Stimulated activated CD4-positive, alpha-beta T cell treated with anti-CD3 and anti-CD28 coated beads, Interleukin-15, amount 100 ng/mL, for 1 hour (primary cell): Measurements from ENCODE around the gene MTOR.

Source experiments
- DNase-seq, 2 donors: peaks; one replicate each; pipeline ENCODE4 v3.0.0-alpha.2; 2020; ENCODE audit warnings: low read depth in 1 of 2, low spot score in 1 of 2

Gene MTOR

DNA sequence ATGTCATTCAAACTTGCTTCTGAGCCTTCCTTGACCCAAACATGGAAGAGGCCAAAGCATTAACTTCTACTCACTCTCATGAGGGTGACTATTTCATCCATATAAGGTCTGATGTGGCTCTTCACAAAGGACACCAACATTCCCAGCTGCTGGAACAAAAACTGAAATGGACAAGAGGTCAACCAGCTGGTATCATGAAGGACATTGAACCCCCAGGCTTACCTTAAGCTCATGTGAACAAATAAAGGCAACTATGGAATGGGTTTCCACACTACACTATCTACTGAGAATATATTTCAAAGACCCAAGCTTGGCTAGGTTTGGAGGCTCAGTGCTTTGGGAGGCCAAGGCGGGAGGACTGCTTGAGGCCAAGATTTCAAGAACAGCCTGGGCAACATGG is 46.3 kb downstream of the MTOR start:
- no peak for DNase-seq

DNA sequence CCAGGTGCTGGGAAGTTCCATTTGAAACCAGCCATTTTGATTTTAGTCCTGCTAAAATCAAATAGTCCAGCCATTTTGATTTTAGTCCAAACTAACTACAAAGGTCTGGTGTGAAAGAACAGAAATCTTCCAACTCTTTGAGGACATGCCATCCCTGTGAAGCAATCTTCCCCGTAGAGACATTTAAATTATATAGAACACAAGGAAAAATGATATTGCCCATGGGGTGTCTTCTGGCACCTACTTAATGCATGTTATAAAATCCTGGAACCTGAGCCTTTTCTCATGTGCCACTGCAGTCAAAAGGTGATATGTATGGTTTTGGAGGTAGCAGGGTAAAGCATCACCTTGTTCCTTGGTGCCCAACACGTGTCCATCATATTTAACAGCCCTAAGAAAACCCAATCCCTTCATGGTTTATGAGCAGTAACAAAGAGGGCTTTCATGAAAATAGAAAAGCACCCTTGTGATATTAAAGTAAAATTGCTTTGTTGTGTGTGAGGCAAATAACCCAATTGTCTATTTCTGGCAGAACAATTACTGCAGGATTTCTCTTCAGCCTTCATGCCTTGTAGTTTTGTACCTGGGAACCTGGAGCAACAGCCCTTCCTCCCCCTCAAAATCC is 46.9 kb downstream of the MTOR start:
- no peak for DNase-seq

DNA sequence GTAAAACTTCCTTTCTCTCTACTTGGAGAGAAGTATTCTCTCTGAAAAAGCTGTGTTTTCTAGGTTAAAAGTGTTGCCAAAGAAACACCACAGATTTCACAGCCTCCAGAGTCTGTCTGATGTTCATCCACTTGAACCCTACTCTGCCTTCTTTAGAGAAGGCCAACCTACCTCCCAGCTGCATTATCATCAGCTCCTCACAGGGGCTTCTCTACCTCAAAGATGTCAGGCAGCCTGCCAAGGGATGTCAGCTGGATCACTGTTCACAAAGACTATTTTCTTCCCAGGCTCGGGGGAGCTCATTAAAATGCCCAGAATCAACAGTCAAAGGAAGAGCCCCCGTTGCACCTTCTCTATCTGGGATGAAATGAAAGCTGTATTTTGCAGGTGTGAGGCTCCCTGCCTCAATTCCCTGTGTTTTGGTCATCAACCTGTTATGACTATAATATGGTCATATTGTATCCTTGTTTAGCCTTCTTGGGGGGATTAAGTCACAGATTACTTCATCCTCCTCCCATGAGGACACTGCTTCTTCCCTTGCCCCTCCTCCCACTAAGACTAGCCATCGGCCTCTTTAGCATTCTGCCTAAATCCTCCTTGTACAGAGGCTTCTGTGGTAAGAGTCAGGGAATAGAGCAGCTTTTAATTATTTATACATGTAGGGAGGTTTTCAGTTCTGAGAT is 47.5 kb downstream of the MTOR start:
- no peak for DNase-seq

DNA sequence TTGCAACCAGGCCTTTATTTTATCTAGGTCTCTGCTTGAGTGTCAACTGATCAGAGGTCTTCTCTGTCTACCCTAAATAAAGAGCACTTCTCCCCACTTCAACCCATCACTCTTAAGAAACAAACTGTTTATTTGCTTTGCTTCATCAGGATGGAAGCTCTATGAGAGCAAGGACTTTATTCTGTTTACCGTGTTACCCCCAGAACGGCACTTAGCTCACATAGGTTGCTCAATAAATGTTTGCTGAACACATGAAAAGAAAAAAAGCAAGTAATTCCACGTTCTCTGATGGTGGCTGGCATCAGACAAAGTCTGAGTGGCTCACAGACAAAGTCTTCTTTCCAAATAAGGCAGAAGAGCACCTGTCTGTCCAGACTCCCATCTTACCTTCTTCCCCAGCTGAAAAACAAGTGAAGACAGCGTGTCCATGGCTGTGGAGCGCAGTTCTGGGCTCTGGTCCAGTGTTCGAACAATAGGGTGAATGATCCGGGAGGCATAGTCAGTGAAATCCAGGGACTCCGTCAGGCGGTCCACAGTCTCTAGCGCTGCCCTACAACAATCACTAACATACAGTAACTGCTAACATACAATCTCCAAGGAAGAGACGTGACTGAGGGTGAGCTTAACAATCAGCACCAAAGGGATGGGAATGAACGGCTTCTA is 50.3 kb downstream of the MTOR start:
- DNase-seq, result no peak

DNA sequence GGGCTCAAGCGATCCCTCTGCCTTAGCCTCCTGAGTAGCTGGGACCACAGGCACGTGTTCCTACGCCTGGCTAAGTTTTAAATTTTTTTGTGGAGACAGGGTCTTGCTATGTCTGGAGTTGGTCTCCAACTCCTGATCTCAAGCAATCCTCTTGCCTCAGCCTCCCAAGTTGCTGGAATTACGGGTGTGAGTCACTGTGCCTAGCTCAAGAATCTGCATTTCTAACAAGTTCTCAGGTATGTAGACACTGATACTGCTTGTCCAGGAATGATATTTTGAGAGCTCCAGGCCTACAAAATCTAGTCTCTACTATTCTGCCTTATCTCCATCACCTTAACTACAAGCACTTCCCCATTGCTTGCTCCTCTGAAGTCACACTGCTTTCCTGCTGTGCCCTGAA is 50.9 kb downstream of the MTOR start:
- DNase-seq, result no peak

GRCh38 chr1:11207898-11208611 is 54.3 kb downstream of the MTOR start:
- DNase-seq, result no peak

DNA sequence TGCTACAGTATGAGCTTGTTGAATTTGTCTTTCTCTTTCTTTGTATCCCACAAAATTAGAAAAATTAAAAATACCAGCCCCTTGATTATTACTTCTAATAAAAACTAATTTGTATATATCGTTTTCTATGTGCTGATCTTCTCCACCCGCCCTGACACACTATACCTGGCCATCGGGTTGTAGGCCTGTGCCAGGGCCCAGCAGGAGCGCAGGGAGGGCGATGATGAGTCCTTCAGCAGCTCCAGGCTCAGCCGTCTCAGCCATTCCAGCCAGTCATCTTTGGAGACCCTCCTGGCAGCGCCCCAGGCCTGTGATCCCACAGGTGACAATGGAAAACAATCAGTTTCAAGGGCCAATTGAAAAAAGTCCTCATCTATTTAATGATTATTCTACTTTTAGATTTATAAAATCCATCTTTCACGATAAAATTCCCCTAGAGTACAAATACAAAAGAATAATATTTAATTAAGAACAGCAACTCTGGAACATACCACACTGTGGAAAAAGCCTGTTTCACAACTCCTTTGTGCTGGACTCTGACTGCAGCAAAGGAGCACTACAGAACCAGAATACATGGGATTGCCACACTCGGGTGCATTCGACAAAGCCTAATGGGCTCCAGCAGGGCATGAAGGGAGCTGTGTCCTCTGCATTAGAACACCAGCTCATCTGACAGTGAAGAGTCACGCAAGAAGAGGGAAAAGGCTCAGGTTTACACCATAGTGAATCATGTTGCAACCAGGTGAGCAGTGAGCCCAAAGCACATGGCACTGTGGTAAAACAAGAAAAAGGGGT is 57.8 kb downstream of the MTOR start:
- no peak for DNase-seq

DNA sequence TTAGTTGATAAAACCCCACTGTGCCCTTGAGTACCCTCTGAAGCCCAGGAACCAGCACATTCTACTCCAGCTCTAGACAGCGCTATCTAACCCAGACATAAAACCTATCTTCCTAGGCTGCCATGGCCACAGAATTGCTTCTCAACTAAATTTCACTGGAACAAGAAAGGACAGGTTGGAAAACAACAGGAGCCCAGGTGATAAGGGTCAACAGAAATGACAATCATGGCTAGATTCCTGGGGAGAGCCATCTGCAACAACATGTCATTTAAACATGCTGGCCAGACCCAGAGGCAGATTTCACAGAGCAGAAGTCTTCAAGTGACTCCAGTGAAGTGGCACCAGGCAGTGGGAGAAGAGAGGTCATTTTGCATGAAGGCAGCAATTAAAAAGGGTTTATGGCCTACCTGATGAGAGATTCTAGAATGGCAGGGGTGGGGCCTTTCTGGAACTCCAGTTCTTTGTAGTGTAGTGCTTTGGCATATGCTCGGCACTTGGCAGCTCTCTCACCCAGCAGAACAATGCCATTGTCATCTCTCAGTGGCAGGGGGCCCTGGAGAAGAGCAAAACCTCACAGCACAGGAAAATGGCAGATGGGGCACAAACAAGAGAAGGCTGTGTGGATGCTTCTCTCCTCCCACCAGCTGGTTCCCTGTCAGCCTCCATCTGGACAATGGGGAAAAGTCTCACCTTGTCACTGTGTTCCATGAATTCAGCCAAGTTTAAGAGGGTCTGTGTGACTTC is 63.3 kb downstream of the MTOR start:
- DNase-seq, result no peak

DNA sequence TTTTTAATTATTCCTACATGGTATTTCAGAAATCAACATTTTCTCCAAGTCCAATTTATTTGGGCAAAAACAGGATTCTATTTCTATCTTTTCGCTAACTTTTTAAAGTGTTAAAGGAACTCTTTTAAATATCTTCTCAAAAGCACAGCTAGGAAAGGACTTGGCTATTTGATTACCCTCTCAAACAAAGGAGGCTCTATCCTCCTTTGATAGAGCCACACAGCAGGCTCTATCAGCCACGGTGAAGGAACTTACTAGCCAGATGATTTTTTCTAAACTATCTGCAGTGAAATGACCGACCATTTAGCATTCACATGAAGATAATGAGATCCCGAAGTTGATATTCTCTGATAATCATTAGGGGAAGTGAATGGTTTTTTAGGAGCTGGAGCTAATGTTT is 64.1 kb downstream of the MTOR start:
- DNase-seq, result no peak

DNA sequence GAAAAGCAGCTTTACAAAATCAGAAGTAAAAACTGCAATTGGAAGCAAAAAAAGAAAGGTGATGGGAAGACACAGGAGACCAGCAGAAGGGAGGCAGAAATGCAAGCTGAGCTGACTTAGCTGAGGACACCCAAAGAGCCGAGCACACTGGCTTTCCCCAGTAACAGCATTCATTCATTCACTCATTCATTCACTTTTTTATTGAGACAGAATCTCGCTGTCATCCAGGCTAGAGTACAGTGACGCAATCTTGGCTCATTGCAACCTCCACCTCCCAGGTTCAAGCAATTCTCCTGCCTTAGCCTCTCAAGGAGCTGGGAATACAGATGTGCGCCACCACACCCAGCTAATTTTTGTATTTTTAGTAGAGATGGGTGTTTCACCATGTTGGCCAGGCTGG is 65.0 kb downstream of the MTOR start:
- DNase-seq, result no peak

GRCh38 chr1:11196945-11197344 is 65.4 kb downstream of the MTOR start:
- no peak for DNase-seq

DNA sequence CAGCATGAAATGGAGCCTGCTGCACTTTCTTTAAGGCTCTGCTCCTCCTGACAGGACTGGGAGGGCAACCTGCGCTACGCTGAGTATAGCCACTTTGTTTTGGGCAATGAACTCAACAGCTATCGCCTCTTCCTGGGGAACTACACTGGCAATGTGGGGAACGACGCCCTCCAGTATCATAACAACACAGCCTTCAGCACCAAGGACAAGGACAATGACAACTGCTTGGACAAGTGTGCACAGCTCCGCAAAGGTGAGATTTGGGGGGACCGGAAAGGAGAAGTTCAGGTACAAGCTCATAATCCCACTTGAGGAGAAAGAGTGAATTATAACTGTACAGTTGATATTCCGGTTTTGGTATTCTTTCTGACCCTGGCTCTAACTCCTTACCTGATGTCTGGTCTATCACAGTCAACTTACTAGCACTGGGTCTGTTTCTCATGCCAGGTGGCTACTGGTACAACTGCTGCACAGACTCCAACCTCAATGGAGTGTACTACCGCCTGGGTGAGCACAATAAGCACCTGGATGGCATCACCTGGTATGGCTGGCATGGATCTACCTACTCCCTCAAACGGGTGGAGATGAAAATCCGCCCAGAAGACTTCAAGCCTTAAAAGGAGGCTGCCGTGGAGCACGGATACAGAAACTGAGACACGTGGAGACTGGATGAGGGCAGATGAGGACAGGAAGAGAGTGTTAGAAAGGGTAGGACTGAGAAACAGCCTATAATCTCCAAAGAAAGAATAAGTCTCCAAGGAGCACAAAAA is 67.8 kb downstream of the MTOR start:
- no peak for DNase-seq

DNA sequence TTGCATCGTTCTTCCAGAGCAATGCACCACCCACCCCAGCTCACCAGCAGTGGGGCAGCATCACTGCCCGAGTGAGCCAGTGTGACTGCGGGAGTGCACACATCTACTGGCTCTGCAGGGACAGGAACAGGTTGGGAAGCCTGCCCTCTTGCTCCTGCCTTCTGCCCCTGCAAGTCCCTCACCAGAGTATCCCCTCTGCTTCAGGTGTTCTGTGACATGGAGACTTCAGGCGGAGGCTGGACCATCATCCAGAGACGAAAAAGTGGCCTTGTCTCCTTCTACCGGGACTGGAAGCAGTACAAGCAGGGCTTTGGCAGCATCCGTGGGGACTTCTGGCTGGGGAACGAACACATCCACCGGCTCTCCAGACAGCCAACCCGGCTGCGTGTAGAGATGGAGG is 69.0 kb downstream of the MTOR start:
- DNase-seq, result no peak

GRCh38 chr1:11188858-11189451 is 73.4 kb downstream of the MTOR start, which contains the start of gene ANGPTL7:
ANGPTL7 (plus strand) TSS chr1:11189355; CDS start chr1:11189580, 225 bp downstream.
- no peak for DNase-seq

GRCh38 chr1:11188381-11188780 is 74.0 kb downstream of the MTOR start:
- DNase-seq, result no peak

GRCh38 chr1:11187931-11188330 is 74.4 kb downstream of the MTOR start:
- no peak for DNase-seq

GRCh38 chr1:11187494-11187893 is 74.9 kb downstream of the MTOR start:
- no peak for DNase-seq

DNA sequence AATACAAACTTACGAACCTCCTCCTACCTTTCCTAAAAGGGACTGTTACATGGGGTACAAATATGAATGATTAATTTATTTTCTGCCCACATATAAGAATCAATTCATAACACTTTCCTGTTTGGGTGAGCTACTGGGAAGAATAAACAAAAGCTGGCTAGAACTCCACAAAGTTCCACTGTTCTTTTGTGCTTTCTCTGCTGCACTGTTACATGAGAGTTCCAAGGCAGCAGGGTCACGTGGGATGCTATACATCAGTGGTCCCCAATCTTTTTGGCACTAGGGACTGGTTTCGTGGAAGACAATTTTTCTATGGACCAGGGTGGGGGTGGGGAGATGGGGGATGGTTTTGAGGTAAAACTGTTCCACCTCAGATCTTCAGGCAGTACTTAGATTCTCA is 75.4 kb downstream of the MTOR start:
- DNase-seq, result no peak

- DNase-seq, result no peak
These were observed 77.4 kb downstream of the MTOR start for GRCh38 chr1:11184973-11185372.
